CD4-positive, alpha-beta T cell (primary cell): ENCODE measurements around the gene PI4KA. TPM values are rescaled to one million over a fixed set of nuclear protein-coding genes. Genes with fewer than 3 reads are reported as not detected.

ENCODE experiments used
- ATAC-seq: fragments of 200-7000 bp; cut with Tn5 transposase; one replicate; pipeline ENCODE4 v1.10.0; 2022; ENCODE audit warnings: mild to moderate bottlenecking; ENCODE audit not compliant: poor library complexity
- CTCF ChIA-PET: fragments of 350-600 bp; sonication (Branson Sonifier 250); formaldehyde crosslinking; loops from one replicate; lab custom pipeline; 2021; ENCODE audit warnings: antibody characterized with exemption, inconsistent platforms; lab: Charles Lee
- POLR2A ChIA-PET: fragments of 350-600 bp; sonication (Branson Sonifier 250); formaldehyde crosslinking; loops from one replicate; lab custom pipeline; 2021; ENCODE audit warnings: antibody characterized with exemption, inconsistent platforms; lab: Charles Lee
- DNase-seq, 14 experiments: peaks; one replicate each; pipeline ENCODE4 v3.0.0-alpha.2; 2013 to 2020; ENCODE audit warnings: mixed read lengths in 2 of 14
- H3K27ac ChIP-seq, 2 donors: one replicate each; pipeline versions ENCODE4 v1.5.1 to v1.7.0; 2013; ENCODE audit warnings: low read length in 2 of 2, low read depth in 1 of 2, mild to moderate bottlenecking in 1 of 2
- H3K27me3 ChIP-seq, 2 experiments: 1 replicate in 1 of 2; 2 replicates in 1 of 2; pipeline versions ENCODE4 v1.6.1 to v1.7.0; 2013; ENCODE audit warnings: low read length in 2 of 2, control low read depth in 1 of 2, mild to moderate bottlenecking in 1 of 2, moderate library complexity in 1 of 2; ENCODE audit not compliant: insufficient read depth in 2 of 2, control insufficient read depth in 1 of 2
- H3K36me3 ChIP-seq: one replicate; pipeline ENCODE4 v1.6.1; 2013; ENCODE audit warnings: low read length, control low read depth; ENCODE audit not compliant: insufficient read depth
- H3K4me1 ChIP-seq: one replicate; pipeline ENCODE4 v1.6.1; 2013; ENCODE audit warnings: low read length, control low read depth; ENCODE audit not compliant: insufficient read depth
- H3K4me3 ChIP-seq: one replicate; pipeline ENCODE4 v1.5.1; 2013; ENCODE audit warnings: mild to moderate bottlenecking, low read length, moderate library complexity
- H3K9me3 ChIP-seq, 2 experiments: 1 replicate in 1 of 2; 2 replicates in 1 of 2; pipeline versions ENCODE4 v1.6.1 to v1.7.0; 2013; ENCODE audit warnings: low read length in 2 of 2, mild to moderate bottlenecking in 2 of 2, control low read depth in 1 of 2, moderate library complexity in 1 of 2; ENCODE audit not compliant: control insufficient read depth in 1 of 2, insufficient read depth in 1 of 2
- H3K27ac Mint-ChIP-seq: one replicate; pipeline ENCODE4 v1.8.0; 2020; ENCODE audit warnings: mixed read lengths
- H3K27me3 Mint-ChIP-seq: one replicate; pipeline ENCODE4 v1.8.0; 2021; ENCODE audit warnings: mixed read lengths
- H3K36me3 Mint-ChIP-seq: one replicate; pipeline ENCODE4 v1.8.0; 2021; ENCODE audit warnings: low read depth, mixed read lengths
- H3K4me1 Mint-ChIP-seq: one replicate; pipeline ENCODE4 v1.8.0; 2021; ENCODE audit warnings: low read depth, mixed read lengths
- H3K4me3 Mint-ChIP-seq: one replicate; pipeline ENCODE4 v1.8.0; 2020; ENCODE audit warnings: mild to moderate bottlenecking, mixed read lengths
- H3K9me3 Mint-ChIP-seq: one replicate; pipeline ENCODE4 v1.8.0; 2020; ENCODE audit warnings: mixed read lengths
- CTCF ChIP-seq: fragments of 200-600 bp; IDR thresholded peaks from one replicate; pipeline ENCODE4 v1.8.0; 2022; ENCODE audit warnings: antibody characterized with exemption, mild to moderate bottlenecking
- intact Hi-C, 2 experiments: fragments of 100-400 bp; cut with DNase I in 1 of 2; cut with micrococcal nuclease in 1 of 2; formaldehyde crosslinking; loops; one replicate each; pipeline versions ENCODE4 v1.15.1 to v1.9.0; 2023 to 2025; cut with DNase I, micrococcal nuclease
- total RNA-seq, 174 experiments: library from RNA in 2 of 174; stranded (reverse) in 2 of 174; gene quantifications; one replicate each; pipeline ENCODE4 v1.2.3 and lab custom pipeline; 2021 to 2026

PI4KA gene
- total RNA-seq, 2 experiments from 2014 or later, result 137 to 146 TPM

DNA sequence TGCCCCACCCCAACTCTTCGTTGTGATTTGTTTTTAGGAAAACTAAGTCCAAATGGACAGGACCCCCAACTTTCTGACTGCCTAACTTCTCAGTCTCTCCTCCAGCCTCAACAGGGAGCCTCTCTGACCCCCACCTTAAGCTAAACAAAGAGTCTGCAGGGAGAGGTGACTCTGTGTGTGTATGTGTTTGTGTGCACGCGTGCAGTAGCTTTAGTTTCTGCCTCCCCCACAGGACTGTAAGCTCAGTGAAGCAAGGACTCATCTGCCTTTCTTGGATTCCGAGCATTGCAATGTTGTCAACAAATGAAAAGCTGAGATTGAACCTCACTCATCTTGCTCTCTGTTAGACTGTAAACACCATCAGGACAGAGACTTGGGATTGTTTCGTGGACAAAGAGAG, 8.1 kb upstream of the PI4KA start:
- Mint-ChIP-seq H3K4me3 (no peak overlapping the region), H3K27me3 (no peaks in the 10 kb centered on the region), H3K4me1 (peaks cover 32% of the 10 kb centered on the region), H3K36me3 (peaks cover 55% of the 10 kb centered on the region), H3K27ac (no peak overlapping the region), H3K9me3 (no peaks in the 10 kb centered on the region)
- Histone ChIP-seq H3K36me3 (peaks cover 50% of the 10 kb centered on the region), H3K4me1 (peaks cover 39% of the 10 kb centered on the region), H3K27ac (peak overlapping the region in 1 of 2 donors; percentile 29), H3K9me3 (no peaks in the 10 kb centered on the region), H3K4me3 (no peak overlapping the region), H3K27me3 (no peaks in the 10 kb centered on the region)
- ChIA-PET CTCF (no interaction called here), POLR2A (no interaction called here)
- DNase-seq (no peak), ATAC-seq (no peak)
- no peak for TF ChIP-seq CTCF
- intact Hi-C loops, result no loop called here

DNA sequence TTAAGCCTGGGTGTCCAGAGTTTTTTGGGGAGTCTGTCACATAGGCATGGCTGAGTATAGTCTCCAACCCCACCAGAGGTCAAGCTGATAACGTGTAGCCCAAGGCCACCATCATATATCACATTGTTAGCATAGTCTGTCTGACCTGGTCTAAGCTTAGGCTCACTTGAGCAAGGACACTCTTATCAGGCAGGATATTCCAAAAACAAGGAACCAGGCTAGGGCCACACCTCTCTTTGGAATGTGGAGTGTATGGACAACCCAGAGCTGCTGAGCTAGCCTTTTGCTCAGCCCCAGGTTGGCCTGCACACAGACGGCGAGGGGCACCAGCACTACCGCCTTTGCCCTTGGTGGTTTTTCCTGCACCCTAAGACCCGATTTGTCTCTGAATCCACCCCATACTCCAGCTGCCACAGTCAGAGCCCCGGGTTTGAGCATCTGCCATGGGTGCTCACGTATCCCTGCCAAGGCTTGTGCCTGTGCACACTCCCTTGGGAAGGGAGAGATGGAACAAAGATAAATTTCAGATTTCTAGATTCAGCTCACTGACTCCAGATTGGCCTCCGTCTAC, 7.3 kb upstream of the PI4KA start:
- intact Hi-C loops, result no loop called here
- peaks cover 52% of the 10 kb centered on the region for H3K36me3 Mint-ChIP-seq
- H3K27ac ChIP-seq, result no peak overlapping the region

DNA sequence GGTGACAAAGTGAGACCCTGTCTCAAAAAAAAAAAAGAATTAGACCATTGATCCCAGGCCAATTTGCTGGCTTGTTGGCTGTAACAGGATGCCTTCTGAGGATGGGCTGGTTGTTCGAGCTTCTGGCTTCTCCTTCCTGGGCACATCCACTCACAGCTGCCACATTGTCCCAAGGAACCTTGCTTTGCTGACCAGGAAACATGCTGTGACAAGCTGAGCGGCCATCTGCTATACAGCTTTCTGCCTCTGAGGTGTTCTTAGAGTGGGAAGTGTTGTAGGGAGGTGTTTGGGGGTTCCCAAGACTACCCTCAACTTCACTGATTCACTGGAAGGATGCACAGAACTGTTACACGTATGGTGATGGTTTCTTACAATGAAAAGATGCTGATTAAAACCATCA, 6.7 kb upstream of the PI4KA start:
- Mint-ChIP-seq H3K4me1 (peaks cover 39% of the 10 kb centered on the region), H3K27me3 (no peaks in the 10 kb centered on the region), H3K27ac (no peak overlapping the region), H3K36me3 (peaks cover 50% of the 10 kb centered on the region), H3K4me3 (no peak overlapping the region), H3K9me3 (no peaks in the 10 kb centered on the region)
- ChIA-PET CTCF (no interaction called here), POLR2A (no interaction called here)
- H3K4me1 ChIP-seq, result peaks cover 47% of the 10 kb centered on the region
- no peak for TF ChIP-seq CTCF
- no peaks in the 10 kb centered on the region for H3K27me3 ChIP-seq
- H3K27ac ChIP-seq, result no peak overlapping the region
- H3K4me3 ChIP-seq, result no peak overlapping the region
- DNase-seq (no peak), ATAC-seq (no peak)
- H3K9me3 ChIP-seq, result no peaks in the 10 kb centered on the region
- intact Hi-C loops, result no loop called here
- peaks cover 40% of the 10 kb centered on the region for H3K36me3 ChIP-seq

More for the DNA sequence above, 7.3 kb upstream of the PI4KA start:
- Histone ChIP-seq H3K9me3 (no peaks in the 10 kb centered on the region), H3K36me3 (peaks cover 46% of the 10 kb centered on the region), H3K4me1 (peaks cover 40% of the 10 kb centered on the region), H3K4me3 (no peak overlapping the region), H3K27me3 (no peaks in the 10 kb centered on the region)
- DNase-seq, result no peak
- Mint-ChIP-seq H3K27ac (no peak overlapping the region), H3K4me1 (peaks cover 33% of the 10 kb centered on the region), H3K9me3 (no peaks in the 10 kb centered on the region), H3K4me3 (no peak overlapping the region), H3K27me3 (no peaks in the 10 kb centered on the region)
- ChIA-PET CTCF (no interaction called here), POLR2A (no interaction called here)
- no peak for ATAC-seq
- TF ChIP-seq CTCF, result no peak
